GM19099 (cell line): ENCODE data around the gene TMEM139.

Experiments used
- POLR2A ChIP-seq: IDR thresholded peaks from 3 replicates; pipeline ENCODE4 v1.6.1; 2011; ENCODE audit warnings: low read depth; ENCODE audit not compliant: insufficient read length; ENCODE audit errors: extremely low read depth

Gene TMEM139

DNA sequence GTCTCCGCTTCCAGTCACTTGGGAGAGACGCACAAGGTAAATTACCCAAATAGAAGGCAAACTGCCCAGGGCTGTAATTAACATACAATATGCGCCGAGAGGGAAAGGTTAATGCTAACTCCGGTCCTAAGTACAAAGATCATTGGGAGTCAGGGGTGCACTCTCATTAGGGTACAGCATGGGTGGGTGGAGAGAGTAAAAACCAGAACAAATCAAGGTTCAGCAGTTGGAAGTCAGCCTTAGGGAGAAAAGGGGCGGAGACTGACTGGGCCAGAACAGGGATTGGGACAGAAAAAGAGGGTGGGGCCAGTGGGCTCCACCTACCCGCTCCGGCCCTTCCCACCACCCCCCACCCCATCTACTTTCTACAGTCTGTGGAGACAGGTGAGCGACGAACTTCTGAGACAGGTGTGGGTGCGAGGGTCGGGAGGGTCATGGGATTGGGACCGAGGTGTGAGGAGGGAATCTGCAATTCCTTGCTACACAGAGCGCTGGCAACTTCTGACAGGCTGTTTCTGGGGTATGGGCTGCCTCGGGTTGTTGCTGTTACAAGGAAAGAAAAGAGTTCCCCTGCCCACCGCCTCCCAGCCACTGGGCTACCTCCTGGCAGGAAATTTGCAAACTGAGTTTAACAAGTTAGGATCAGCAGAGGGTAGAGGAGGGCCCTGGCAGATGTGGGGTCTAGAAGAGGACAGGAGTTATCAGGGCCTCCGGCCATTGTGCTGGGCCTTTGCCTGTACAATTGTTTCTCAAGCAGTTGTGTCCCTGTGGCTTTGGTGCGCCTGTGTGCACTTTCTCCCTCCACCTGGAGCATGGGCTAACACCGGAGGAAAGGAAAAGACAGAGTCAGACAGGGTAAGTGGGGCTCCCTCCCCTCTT is at the start of gene TMEM139:
TSS of gene TMEM139 (plus strand) at position 368 of the 879 bp plus-strand sequence. CDS start 1,000 bp downstream, outside the sequence.
- no peak for TF ChIP-seq POLR2A

GRCh38 chr7:143235561-143235960 is 49.2 kb upstream of the TMEM139 start:
- no peak for TF ChIP-seq POLR2A

GRCh38 chr7:143236408-143236990 is 48.3 kb upstream of the TMEM139 start:
- no peak for TF ChIP-seq POLR2A

GRCh38 chr7:143237366-143237765 is 47.4 kb upstream of the TMEM139 start:
- TF ChIP-seq POLR2A = no peak

DNA sequence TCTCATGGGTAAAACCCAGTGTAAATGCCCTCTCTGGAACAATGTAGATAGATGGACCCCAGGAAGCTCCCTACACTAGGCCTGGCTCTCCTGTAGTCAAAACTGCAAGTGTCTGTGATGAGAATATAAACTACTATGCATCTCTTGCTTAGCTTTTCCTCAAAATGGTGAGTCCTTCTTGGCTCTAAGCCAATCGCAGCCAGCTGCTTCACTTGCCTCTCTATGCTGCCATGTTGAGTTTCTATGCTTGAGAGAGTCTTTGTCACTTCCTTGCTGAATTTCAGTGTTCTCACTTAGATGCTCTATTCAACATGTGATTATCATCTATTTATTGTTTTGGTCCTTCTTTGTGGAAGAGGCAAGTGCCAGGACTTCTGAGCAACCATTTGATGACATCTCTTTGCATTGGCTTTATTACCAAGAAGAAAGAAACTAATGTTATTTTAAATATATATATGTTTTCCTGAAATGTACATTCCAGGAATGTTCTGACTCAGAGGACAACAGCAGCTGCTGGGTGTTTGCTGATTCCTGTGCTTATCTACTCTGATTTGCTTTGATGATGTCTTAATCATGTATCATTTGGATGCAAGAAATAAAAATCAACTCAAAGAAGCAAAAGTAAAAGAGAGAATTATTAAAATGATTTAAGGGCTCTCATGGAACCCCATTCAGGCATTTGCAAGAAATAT is 46.3 kb upstream of the TMEM139 start:
- no peak for TF ChIP-seq POLR2A

GRCh38 chr7:143239813-143240212 is 44.9 kb upstream of the TMEM139 start:
- no peak for TF ChIP-seq POLR2A

DNA sequence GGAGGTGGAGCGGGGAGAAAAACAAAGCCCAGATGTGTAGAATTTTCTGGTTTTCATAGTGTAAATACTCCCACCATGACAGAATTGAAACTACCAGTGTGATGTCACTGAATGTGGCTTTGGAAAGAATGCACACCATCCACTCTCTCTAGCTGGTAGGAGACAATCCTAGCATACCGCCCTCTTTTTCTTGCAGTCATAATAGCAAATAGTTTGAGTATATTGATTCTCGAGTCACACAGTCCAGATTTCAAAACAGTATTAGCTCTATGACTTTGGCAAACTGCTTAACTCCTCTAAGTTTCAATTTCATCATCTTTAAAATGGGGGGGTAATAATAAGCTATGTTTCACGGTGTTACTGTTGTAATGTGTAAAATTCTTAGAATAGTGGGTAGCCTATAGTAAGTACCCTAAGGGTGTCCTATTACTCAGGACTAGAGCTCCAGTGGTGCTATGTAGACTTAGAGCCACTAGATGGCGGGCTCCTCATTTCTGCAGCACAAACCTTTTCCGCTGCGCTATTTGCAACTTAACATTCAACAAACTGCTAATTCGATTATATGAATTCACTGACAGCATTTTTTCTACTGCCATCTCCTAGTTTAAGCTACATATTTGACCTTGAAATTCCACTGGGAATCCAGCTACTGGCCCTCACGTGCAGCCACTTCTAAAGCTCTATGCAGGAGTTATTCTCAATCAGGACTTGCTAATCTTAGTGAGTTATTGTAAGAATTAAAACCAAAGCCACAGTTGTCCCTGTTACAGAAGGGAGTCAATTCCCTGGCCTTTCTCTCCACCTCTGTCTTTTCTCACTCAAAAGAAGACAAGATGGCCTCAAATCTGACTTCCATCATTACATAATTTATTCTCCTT is 44.2 kb upstream of the TMEM139 start:
- no peak for TF ChIP-seq POLR2A

DNA sequence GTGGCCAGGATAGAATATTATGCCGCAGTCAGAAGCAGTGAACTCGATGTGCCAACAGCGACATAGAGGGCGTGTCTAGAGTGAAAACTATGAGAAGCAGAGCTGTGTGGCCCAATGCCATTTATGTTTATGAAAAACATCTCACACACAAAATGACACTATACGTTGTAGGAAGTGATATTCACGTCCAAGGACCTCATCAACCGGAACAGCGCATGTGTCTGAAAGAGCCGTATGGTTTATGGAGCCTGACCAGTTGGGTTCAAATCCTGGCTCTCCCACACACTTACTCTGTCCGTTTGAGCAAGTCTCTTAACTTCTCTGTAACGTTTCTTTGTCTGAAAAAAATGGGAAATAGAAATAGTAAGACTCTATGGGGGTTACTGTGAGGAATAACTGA is 42.5 kb upstream of the TMEM139 start:
- TF ChIP-seq POLR2A = no peak

DNA sequence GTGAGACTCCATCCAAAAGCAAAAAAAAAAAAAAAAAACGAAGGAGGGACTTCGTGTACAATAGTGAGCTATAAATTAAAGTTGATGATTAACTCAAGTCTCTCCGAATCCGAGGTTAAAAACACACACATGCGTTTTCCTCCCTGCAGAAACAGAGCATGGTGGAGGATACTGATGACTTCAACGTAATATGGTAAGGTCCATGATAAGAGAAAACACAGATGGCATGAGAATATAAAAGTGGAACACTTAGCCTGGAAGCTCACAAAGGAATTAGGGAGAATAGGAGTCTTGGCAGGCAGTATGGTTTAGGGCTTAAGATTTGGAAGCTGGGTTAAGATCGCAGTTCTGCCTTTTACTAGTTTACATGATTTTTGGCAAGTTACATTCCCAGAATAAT is 41.6 kb upstream of the TMEM139 start:
- TF ChIP-seq POLR2A = no peak

DNA sequence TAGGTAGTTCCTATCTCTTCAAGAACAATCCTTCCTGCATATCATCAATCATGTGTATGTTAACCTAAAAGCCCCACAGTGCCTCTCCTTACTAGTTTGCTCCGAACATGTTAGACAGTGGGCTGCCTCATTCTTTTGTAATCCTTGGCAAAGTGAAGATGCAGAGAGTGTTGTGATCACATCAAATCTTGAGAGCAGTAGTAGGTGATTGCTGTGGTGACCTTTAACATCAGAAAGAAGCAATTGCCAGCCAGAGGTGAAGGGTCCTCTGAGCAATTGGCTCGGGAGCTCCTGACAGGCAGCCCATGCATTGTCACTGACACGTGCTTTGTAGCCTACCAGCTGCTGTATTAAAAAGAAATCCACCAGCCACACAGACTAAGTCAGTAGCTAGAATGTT is 41.1 kb upstream of the TMEM139 start:
- TF ChIP-seq POLR2A = no peak

DNA sequence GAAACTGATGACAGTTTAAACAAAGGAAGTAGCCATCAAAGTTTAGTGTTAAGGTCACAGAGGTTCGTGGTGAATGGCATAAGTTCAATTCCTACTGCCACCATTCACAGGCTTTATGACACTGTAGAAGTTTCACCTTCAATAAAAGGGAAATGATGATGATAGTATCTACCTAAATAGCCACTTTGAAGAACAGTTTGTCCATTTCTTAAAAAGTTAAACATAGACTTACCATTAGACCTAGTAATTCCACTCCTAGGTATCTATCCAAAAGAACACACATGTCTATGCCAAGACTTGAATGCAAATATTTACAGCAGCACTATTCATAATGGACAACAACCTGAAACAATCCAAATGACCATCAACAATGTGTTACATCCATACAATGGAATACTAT is 40.4 kb upstream of the TMEM139 start:
- no peak for TF ChIP-seq POLR2A

- no peak for TF ChIP-seq POLR2A
Observed at GRCh38 chr7:143245123-143245522, 39.6 kb upstream of the TMEM139 start.

- no peak for TF ChIP-seq POLR2A
Observed at GRCh38 chr7:143247372-143247771, 37.4 kb upstream of the TMEM139 start.

DNA sequence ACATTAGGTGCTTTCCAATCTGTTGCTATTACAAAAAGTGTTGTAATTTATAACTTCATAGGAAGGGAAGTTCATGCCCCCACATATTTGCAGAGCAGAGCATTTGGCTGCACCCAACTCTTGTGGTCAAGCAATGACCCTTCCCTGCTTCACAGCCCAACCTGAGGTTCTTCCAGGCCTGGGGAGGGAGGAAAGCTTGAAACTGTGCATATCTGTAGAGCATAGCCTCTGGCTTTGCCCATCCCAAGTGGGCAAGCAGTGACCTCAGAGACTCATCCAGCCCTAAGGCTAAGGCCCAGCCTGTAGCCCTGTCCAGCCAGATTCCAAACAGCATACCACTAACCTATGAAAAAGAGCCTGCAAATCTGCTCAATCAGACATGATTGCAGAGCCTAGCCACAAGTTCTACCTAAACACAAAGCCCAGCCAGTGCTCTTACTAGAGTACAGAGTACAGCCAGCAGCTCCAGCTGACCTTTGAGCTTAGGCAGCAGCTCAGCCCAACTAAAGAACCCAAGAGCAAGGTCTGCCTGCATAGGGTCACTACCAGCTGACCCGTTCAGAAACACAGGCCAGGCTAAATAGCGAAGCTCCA is 35.9 kb upstream of the TMEM139 start:
- no peak for TF ChIP-seq POLR2A
